NCI-H1092 (cell line): ENCODE measurements around the gene IGFLR1.
A peak's percentile ranks its signal among the peaks of the same experiment; 100 is the strongest.

Experiments
- DNase-seq: peaks from one replicate; lab custom pipeline; 2025; lab: John Stamatoyannopoulos, UW

IGFLR1 gene

DNA sequence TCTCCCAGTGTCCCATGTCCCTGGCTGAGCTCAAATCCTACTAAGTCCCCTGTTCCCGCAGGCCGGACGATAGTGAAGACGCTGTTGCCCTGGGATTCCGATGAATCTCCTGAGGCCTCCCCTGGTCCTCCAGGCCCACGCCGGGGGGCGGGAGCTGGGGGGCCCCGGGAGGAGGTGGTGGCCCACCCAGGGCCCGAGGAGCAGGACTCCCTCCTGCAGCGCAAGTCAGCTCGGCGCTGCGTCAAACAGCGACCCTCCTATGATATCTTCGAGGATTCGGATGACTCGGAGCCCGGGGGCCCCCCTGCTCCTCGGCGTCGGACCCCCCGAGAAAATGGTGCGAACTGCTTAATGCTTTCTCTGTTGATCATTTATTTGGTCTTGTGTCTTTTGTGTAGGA is 18.6 kb downstream of the IGFLR1 start:
- DNase-seq: no peak

GRCh38 chr19:35722897-35723296 is 19.4 kb downstream of the IGFLR1 start:
- no peak for DNase-seq

DNA sequence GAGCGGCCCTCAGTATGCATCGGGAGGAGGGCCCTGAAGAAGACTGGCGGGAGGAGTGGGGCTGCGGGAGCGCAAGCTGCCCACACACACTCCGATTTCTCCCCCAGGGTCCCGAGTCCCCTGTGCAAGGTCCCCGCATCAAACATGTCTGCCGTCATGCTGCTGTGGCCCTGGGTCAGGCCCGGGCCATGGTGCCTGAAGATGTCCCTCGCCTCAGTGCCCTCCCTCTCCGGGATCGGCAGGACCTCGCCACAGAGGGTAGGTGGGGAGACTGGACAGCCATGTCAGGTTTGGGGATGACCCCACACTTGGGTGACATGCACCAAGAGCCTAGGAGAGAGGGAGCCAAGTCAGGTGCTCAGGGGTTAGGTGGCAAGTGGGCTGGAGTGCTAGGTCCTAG is 19.8 kb downstream of the IGFLR1 start:
- no peak for DNase-seq

- DNase-seq: no peak
Observed at GRCh38 chr19:35721374-35721773, 20.9 kb downstream of the IGFLR1 start.

- no peak for DNase-seq
Observed at GRCh38 chr19:35720648-35721047, 21.6 kb downstream of the IGFLR1 start.

- DNase-seq: no peak
Observed at GRCh38 chr19:35720163-35720524, 22.1 kb downstream of the IGFLR1 start.

- DNase-seq: no peak
Observed at GRCh38 chr19:35719402-35720162, 22.7 kb downstream of the IGFLR1 start.

DNA sequence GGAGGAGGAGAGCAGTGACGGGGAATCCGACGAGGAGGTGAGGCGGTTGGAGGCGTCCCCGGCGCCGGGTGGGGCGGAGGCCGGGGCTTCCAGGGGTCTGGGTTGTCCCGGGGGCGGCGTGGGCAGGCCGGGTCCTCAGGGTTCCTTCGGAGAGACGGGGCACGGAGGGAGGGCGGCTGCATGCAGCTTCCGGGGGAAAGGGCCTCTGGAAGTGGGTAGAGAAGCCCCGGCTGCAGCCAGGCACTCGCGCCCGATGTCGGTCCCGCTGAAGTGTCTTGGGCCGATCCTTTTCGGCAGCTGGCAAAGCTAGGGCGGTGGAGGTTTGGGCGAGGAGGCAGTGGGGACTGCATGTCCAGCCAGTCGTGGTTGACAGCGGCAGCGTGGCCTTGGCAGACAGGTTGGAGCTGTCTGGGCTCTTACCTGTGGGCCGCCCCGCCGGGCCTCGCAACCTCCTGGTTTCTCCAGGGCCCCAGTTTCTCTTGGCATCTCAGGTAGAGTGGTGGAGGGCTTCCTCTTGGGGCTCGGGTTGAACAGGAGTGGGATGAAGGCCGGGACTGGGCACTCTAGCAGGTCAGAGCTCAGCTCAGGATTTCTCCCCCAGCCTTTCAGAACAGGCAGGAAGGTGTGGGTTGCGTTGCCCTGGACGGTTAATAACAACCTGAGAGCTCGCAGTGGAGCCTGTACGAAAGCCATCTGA is 23.8 kb downstream of the IGFLR1 start:
- no peak for DNase-seq

DNA sequence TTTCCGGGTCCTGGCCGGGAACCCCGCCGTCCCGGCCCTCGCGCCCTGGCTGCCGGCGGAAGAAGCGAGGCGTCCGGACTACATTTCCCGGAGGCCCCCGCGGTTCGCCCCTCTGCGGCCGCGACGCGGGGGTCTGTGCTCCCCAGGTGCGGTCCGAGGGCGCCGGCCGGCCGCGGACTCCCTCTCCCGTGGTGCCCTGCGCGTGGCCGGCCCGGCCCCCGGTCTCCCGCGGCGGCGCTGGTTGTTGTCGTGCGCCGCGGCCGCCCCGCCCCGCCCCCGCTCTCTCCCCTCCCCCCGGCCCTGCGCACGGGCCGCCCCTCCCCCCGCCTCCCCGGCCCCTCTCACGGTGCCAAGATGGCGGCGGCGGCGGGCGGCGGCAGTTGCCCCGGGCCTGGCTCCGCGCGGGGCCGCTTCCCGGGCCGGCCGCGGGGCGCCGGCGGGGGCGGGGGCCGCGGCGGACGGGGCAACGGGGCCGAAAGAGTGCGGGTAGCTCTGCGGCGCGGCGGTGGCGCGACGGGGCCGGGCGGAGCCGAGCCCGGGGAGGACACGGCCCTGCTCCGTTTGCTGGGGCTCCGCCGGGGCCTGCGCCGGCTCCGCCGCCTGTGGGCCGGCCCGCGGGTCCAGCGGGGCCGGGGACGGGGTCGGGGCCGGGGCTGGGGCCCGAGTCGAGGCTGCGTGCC is 24.4 kb downstream of the IGFLR1 start, which contains the start of gene KMT2B:
Gene KMT2B, plus strand, starts transcription at position 339 of the 680 bp plus-strand sequence. Its CDS starts 16 bp downstream, at position 355.
- peak; percentile 89 for DNase-seq

GRCh38 chr19:35716801-35717664 is 25.2 kb downstream of the IGFLR1 start:
- DNase-seq: peak; percentile 37

- no peak for DNase-seq
Observed at GRCh38 chr19:35715981-35716800, 26.1 kb downstream of the IGFLR1 start.

DNA sequence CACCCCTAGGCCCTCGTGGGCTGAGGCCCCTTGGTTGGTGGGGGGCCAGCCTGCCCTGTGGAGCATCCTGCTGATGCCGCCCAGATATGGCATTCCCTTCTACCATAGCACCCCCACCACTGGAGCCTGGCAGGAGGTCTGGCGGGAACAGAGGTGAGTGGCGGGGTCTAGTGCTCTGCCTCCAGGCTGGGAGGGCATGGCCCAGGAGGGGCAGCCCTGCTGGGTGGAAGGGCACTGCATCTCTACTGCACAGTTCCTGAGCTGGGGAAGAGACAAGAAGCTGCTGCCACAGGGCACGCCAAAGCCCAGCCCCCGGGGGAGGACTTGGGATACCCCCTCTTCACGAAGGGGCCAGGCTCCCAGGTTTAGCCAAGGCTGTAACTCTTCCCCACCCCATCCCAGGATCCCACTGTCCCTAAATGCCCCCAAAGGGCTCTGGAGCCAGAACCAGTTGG is 26.9 kb downstream of the IGFLR1 start:
- DNase-seq: no peak

DNA sequence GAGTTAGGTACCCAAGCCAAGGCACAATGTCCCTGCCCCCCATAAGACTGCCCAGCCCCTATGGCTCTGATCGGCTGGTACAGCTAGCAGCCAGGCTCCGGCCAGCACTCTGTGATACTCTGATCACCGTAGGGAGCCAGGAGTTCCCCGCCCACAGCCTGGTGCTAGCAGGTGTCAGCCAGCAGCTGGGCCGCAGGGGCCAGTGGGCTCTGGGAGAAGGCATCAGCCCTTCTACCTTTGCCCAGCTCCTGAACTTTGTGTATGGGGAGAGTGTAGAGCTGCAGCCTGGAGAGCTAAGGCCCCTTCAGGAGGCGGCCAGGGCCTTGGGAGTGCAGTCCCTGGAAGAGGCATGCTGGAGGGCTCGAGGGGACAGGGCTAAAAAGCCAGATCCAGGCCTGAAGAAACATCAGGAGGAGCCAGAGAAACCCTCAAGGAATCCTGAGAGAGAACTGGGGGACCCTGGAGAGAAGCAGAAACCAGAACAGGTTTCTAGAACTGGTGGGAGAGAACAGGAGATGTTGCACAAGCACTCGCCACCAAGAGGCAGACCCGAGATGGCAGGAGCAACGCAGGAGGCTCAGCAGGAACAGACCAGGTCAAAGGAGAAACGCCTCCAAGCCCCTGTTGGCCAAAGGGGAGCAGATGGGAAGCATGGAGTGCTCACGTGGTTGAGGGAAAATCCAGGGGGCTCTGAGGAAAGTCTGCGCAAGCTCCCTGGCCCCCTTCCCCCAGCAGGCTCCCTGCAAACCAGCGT is 27.5 kb downstream of the IGFLR1 start:
- no peak for DNase-seq

- no peak for DNase-seq
Observed at GRCh38 chr19:35713904-35714495, 28.3 kb downstream of the IGFLR1 start.

GRCh38 chr19:35713506-35713850 is 28.8 kb downstream of the IGFLR1 start:
- DNase-seq: no peak

GRCh38 chr19:35712567-35713505 is 29.4 kb downstream of the IGFLR1 start:
- DNase-seq: no peak

- DNase-seq: no peak
Observed at GRCh38 chr19:35710784-35711723, 31.2 kb downstream of the IGFLR1 start.

- DNase-seq: no peak
Observed at GRCh38 chr19:35708391-35708790, 33.9 kb downstream of the IGFLR1 start.
